ENCODE measurements around the gene PSMD4.

PSMD4 gene

DNA sequence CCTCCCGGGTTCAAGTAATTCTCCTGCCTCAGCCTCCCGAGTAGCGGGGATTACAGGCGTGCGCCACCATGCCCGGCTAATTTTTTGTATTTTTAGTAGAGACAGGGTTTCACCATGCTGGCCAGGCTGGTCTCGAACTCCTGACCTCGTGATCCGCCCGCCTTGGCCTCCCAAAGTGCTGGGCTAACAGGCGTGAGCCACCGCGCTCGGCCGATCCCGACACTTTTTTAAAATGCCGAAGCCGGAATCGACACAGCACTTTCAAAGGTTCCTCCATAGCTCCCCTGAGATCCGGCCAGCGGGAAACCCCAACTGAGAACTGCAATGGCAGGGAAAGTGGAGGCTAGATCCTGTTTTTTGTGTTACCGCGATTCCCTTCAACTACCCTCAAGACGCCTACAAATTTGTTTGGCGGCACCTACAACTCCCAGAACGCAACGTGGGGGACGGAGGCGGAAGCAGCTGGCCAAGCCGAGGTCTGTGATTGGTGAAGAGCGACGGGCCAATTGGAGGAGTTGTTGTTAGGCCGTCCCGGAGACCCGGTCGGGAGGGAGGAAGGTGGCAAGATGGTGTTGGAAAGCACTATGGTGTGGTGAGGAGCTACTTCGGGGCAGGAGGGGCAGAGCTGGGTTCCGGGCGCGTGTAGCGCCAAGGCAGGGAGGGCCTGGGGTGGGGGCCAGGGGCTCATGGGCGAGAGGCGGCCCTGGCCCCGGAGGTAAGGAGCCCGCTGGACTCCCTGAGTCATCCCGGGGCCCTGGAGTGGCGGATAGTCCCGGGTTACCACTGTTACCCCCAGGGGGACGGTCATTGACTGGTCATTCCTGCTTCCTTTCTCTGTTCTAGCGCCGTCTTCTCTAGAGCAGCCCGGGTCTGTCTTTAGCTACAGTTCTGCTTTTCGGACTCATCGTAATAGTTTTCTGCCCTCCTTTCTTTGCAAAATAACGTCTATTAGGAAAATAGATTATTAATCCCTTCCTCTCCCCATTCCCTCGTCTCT lies at the start of gene PSMD4 (continued):
- TF ChIP-seq, protein P1, sequence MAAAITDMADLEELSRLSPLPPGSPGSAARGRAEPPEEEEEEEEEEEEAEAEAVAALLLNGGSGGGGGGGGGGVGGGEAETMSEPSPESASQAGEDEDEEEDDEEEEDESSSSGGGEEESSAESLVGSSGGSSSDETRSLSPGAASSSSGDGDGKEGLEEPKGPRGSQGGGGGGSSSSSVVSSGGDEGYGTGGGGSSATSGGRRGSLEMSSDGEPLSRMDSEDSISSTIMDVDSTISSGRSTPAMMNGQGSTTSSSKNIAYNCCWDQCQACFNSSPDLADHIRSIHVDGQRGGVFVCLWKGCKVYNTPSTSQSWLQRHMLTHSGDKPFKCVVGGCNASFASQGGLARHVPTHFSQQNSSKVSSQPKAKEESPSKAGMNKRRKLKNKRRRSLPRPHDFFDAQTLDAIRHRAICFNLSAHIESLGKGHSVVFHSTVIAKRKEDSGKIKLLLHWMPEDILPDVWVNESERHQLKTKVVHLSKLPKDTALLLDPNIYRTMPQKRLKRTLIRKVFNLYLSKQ (tag by site-specific recombination; IDR thresholded peaks at IDR 0.05; ENCODE audit: borderline replicate concordance), result no peak
- TF ChIP-seq ZNF394 (tag by site-specific recombination; IDR thresholded peaks at IDR 0.05; ENCODE audit: borderline replicate concordance) (peak; percentile 50; the same call in 1 of the 2 replicates), KLF9 (tag by site-specific recombination; IDR thresholded peaks at IDR 0.05; ENCODE audit: low read depth) (0 out of 2 replicates have a peak, but pooled peaks have one; percentile 10), YY2 (tag by site-specific recombination; IDR thresholded peaks at IDR 0.05) (peak; percentile 70), ZFP41 (tag by site-specific recombination; IDR thresholded peaks at IDR 0.05; ENCODE audit: borderline replicate concordance) (no peak), ZNF561 (tag by site-specific recombination; IDR thresholded peaks at IDR 0.05; ENCODE audit: borderline replicate concordance) (peak; percentile 11; the same call in 1 of the 2 replicates), ZNF501 (tag by site-specific recombination; IDR thresholded peaks at IDR 0.05) (peak; percentile 81; the same call in 1 of the 2 replicates), ZNF341 (tag by site-specific recombination; IDR thresholded peaks at IDR 0.05; ENCODE audit: low read depth) (peak; percentile 65), ZNF19 (tag by site-specific recombination; IDR thresholded peaks at IDR 0.05; ENCODE audit: low read depth) (no peak), ZIC2 (tag by site-specific recombination; IDR thresholded peaks at IDR 0.05) (peak; percentile 4; the same call in 1 of the 2 replicates), ZNF221 (tag by site-specific recombination; IDR thresholded peaks at IDR 0.05; ENCODE audit: borderline replicate concordance) (no peak), ZEB2 (tag by site-specific recombination; IDR thresholded peaks at IDR 0.05) (0 out of 2 replicates have a peak, but pooled peaks have one; percentile 29), ZBTB20 (tag by site-specific recombination; IDR thresholded peaks at IDR 0.05) (peak; percentile 100), ZNF335 (tag by site-specific recombination; conservative IDR thresholded peaks at IDR 0.05) (peak; percentile 86), ZNF664 (tag by site-specific recombination; IDR thresholded peaks at IDR 0.05) (no peak), ZNF610 (tag by site-specific recombination; IDR thresholded peaks at IDR 0.05; ENCODE audit: borderline replicate concordance) (no peak), ZNF558 (tag by site-specific recombination; IDR thresholded peaks at IDR 0.05) (peak; percentile 45; the same call in 1 of the 2 replicates)
- TF ChIP-seq, protein P2, sequence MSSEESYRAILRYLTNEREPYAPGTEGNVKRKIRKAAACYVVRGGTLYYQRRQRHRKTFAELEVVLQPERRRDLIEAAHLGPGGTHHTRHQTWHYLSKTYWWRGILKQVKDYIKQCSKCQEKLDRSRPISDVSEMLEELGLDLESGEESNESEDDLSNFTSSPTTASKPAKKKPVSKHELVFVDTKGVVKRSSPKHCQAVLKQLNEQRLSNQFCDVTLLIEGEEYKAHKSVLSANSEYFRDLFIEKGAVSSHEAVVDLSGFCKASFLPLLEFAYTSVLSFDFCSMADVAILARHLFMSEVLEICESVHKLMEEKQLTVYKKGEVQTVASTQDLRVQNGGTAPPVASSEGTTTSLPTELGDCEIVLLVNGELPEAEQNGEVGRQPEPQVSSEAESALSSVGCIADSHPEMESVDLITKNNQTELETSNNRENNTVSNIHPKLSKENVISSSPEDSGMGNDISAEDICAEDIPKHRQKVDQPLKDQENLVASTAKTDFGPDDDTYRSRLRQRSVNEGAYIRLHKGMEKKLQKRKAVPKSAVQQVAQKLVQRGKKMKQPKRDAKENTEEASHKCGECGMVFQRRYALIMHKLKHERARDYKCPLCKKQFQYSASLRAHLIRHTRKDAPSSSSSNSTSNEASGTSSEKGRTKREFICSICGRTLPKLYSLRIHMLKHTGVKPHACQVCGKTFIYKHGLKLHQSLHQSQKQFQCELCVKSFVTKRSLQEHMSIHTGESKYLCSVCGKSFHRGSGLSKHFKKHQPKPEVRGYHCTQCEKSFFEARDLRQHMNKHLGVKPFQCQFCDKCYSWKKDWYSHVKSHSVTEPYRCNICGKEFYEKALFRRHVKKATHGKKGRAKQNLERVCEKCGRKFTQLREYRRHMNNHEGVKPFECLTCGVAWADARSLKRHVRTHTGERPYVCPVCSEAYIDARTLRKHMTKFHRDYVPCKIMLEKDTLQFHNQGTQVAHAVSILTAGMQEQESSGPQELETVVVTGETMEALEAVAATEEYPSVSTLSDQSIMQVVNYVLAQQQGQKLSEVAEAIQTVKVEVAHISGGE (tag by site-specific recombination; conservative IDR thresholded peaks at IDR 0.05; ENCODE audit: low read depth), result peak; percentile 60
- TF ChIP-seq, protein P3, sequence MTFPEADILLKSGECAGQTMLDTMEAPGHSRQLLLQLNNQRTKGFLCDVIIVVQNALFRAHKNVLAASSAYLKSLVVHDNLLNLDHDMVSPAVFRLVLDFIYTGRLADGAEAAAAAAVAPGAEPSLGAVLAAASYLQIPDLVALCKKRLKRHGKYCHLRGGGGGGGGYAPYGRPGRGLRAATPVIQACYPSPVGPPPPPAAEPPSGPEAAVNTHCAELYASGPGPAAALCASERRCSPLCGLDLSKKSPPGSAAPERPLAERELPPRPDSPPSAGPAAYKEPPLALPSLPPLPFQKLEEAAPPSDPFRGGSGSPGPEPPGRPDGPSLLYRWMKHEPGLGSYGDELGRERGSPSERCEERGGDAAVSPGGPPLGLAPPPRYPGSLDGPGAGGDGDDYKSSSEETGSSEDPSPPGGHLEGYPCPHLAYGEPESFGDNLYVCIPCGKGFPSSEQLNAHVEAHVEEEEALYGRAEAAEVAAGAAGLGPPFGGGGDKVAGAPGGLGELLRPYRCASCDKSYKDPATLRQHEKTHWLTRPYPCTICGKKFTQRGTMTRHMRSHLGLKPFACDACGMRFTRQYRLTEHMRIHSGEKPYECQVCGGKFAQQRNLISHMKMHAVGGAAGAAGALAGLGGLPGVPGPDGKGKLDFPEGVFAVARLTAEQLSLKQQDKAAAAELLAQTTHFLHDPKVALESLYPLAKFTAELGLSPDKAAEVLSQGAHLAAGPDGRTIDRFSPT (tag by site-specific recombination; IDR thresholded peaks at IDR 0.05), result peak; percentile 81
- TF ChIP-seq, protein P4, sequence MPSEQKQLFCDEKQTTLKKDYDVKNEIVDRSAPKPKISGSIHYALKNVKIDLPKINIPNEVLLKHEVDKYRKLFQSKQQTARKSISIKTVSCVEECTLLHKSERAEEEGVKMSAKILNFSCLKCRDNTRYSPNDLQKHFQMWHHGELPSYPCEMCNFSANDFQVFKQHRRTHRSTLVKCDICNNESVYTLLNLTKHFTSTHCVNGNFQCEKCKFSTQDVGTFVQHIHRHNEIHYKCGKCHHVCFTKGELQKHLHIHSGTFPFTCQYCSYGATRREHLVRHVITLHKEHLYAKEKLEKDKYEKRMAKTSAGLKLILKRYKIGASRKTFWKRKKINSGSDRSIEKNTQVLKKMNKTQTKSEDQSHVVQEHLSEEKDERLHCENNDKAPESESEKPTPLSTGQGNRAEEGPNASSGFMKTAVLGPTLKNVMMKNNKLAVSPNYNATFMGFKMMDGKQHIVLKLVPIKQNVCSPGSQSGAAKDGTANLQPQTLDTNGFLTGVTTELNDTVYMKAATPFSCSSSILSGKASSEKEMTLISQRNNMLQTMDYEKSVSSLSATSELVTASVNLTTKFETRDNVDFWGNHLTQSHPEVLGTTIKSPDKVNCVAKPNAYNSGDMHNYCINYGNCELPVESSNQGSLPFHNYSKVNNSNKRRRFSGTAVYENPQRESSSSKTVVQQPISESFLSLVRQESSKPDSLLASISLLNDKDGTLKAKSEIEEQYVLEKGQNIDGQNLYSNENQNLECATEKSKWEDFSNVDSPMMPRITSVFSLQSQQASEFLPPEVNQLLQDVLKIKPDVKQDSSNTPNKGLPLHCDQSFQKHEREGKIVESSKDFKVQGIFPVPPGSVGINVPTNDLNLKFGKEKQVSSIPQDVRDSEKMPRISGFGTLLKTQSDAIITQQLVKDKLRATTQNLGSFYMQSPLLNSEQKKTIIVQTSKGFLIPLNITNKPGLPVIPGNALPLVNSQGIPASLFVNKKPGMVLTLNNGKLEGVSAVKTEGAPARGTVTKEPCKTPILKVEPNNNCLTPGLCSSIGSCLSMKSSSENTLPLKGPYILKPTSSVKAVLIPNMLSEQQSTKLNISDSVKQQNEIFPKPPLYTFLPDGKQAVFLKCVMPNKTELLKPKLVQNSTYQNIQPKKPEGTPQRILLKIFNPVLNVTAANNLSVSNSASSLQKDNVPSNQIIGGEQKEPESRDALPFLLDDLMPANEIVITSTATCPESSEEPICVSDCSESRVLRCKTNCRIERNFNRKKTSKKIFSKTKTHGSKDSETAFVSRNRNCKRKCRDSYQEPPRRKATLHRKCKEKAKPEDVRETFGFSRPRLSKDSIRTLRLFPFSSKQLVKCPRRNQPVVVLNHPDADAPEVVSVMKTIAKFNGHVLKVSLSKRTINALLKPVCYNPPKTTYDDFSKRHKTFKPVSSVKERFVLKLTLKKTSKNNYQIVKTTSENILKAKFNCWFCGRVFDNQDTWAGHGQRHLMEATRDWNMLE (tag by site-specific recombination; conservative IDR thresholded peaks at IDR 0.05; ENCODE audit: low read depth), result peak; percentile 23
- TF ChIP-seq, protein P5, sequence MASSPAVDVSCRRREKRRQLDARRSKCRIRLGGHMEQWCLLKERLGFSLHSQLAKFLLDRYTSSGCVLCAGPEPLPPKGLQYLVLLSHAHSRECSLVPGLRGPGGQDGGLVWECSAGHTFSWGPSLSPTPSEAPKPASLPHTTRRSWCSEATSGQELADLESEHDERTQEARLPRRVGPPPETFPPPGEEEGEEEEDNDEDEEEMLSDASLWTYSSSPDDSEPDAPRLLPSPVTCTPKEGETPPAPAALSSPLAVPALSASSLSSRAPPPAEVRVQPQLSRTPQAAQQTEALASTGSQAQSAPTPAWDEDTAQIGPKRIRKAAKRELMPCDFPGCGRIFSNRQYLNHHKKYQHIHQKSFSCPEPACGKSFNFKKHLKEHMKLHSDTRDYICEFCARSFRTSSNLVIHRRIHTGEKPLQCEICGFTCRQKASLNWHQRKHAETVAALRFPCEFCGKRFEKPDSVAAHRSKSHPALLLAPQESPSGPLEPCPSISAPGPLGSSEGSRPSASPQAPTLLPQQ (tag by site-specific recombination; IDR thresholded peaks at IDR 0.05), result peak; percentile 73

Data from HEK293 (cell line).